GM12864 (cell line): Measurements from ENCODE around the gene ITGBL1.

Source experiments
- DNase-seq: peaks from one replicate; pipeline ENCODE4 v3.0.0-alpha.2; 2011; ENCODE audit warnings: low read depth
- H3K4me3 ChIP-seq: 2 replicates; pipeline ENCODE4 v1.5.1; 2011; ENCODE audit warnings: mild to moderate bottlenecking, low read depth, low read length, control low read depth
- CTCF ChIP-seq: IDR thresholded peaks from 2 replicates; pipeline ENCODE4 v1.5.1; 2011; ENCODE audit warnings: low read depth, mild to moderate bottlenecking, moderate library complexity, low read length, control low read depth, inconsistent platforms; ENCODE audit errors: missing control alignments

Gene ITGBL1

GRCh38 chr13:101511161-101511560, 58.7 kb downstream of the ITGBL1 start:
- no peak overlapping the region for H3K4me3 ChIP-seq
- no peak for DNase-seq
- no peak for TF ChIP-seq CTCF

- no peak for TF ChIP-seq CTCF
- DNase-seq, result no peak
- H3K4me3 ChIP-seq, result no peak overlapping the region
Observed at GRCh38 chr13:101511766-101512165, 59.3 kb downstream of the ITGBL1 start.

GRCh38 chr13:101512650-101513049, 60.2 kb downstream of the ITGBL1 start:
- no peak for TF ChIP-seq CTCF
- DNase-seq, result no peak
- no peak overlapping the region for H3K4me3 ChIP-seq

GRCh38 chr13:101514100-101514499, 61.6 kb downstream of the ITGBL1 start:
- TF ChIP-seq CTCF, result no peak
- DNase-seq, result no peak
- H3K4me3 ChIP-seq, result no peak overlapping the region

GRCh38 chr13:101514695-101515275, 62.3 kb downstream of the ITGBL1 start:
- DNase-seq, result peak; percentile 7
- no peak overlapping the region for H3K4me3 ChIP-seq
- TF ChIP-seq CTCF, result peak; percentile 47

GRCh38 chr13:101515504-101515903, 63.0 kb downstream of the ITGBL1 start:
- DNase-seq, result no peak
- TF ChIP-seq CTCF, result no peak
- H3K4me3 ChIP-seq, result no peak overlapping the region

GRCh38 chr13:101516262-101516661, 63.8 kb downstream of the ITGBL1 start:
- H3K4me3 ChIP-seq, result no peak overlapping the region
- TF ChIP-seq CTCF, result no peak
- no peak for DNase-seq
